HK-2 (cell line): ENCODE data around the gene TSKS.

Experiments
- DNase-seq: peaks from one replicate; pipeline ENCODE4 v3.0.0-alpha.2; 2018; ENCODE audit not compliant: unreplicated experiment

Gene TSKS

DNA sequence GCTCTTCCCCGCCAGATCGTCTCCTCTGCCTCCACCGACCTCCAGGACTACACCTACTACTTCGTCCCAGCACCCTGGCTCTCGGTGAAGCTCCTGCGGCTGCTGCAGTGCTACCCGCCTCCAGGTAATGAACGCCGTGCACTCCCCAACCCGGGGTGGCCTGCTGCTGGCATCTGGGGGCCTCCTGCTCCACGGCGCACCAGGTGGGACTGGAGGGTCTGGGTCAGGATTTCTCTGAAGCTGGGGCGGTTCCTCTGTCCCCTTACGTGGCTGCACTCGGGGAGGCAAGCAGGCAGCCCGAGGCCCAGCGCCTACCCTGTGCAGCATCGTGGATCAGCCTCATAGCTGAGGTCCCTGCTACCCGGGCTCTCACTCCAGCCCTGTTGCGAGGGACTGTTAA lies 32.5 kb upstream of the TSKS start:
- DNase-seq, result no peak

DNA sequence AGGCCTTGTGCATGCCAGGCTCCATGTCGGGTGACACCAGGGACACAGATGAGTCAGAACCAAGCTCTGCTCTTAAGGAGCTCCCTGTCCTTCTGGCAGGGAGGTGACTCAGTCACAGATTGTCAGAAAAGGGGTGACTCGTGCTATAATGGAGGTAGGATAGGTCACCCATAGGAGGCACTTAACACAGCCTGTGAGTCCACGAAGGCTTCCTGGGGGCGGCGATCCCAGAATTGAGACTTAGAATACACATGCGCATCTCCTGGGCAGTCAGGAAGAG lies 30.4 kb upstream of the TSKS start:
- peak; percentile 60 for DNase-seq

DNA sequence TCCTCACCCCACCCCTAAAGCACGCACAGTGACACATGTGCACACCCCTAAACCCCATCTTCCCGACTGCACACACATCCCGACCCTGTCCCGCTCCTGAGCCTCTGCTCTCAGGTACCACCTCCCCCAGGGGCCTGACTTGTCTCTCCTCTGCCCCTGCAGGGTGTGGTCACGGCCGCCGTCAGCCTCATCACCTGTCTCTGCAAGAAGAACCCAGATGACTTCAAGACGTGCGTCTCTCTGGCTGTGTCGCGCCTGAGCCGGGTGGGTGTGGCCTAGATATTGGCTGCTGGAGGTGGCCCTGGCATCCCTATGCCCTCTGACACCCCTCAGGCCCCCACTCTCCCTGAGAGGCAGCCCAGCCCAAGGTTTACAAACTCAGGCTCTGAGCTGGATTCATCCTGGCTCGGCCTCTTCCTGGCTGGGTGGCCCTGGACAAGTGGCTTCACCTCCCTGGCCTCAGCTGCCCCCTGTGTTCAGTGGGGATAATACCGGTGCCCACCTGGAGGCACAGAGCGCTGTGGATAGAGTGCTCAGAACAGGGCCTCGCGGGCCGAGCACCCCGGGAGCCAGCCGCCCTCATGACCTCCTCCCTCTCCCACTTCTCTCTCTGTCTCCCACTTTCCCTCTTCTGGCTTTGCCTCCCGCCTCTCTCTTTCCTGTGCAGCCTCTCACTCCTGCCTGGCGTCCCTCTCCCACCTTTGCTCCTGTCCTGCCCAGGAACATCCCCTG lies 29.9 kb upstream of the TSKS start:
- DNase-seq, result no peak

DNA sequence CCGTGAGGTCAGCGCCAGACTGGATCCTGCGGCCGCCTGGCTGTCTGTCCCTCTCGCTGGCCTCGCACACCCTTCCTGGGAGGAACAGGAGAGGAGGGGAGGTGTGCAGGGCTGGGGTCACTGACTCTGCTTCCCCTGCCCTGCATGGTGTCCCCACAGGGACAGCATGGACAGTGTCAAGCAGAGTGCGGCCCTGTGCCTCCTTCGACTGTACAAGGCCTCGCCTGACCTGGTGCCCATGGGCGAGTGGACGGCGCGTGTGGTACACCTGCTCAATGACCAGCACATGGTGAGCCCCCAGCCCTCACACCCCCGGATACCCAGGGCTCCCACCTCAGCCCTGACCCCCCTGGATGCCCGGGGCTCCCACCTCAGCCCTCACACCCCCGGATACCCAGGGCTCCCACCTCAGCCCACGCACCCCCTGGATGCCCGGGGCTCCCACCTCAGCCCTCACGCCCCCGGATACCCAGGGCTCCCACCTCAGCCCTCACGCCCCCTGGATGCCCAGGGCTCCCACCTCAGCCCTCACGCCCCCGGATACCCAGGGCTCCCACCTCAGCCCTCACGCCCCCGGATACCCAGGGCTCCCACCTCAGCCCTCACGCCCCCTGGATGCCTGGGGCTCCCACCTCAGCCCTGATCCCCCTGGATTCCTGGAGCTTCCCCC lies 28.8 kb upstream of the TSKS start:
- no peak for DNase-seq

DNA sequence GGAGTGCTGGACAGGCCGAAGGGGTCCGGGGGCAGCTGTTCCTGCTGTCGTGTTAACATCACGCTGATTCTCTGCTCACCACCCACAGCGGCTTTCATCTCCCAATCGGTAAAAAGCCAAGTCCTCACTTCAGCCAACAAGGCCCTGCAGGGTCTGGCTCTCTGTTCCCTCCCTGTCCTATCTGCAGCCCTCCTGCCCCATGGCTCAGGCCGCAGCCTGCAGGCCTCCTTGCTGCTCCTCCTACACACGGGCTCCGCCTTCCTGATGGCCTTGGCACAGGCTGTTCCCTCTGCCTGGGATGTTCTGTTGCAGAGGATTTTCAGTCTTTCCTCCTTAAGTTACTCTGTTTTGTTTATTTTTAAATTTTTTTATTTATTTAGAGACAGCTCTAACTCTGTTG lies 27.8 kb upstream of the TSKS start:
- no peak for DNase-seq

DNA sequence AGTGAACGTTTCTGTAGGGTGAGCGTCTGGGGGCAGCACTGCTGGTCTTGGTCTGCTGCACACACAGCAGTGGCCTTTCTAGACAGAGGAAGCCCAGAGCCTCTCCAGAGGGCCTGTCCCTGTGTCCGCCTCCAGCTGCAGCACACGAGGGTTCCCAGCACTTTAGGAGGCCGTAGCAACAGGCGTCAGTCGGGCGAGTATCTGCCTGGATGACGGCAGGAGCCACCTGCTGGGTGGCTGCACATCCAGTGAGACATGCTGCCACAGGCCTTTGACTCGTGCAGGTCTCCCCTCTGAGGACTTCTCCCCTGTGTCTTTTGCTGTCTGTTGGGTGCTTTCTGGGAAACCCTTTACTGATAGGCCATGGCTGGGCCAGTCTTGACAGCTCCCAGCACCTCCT lies 25.8 kb upstream of the TSKS start:
- no peak for DNase-seq

DNA sequence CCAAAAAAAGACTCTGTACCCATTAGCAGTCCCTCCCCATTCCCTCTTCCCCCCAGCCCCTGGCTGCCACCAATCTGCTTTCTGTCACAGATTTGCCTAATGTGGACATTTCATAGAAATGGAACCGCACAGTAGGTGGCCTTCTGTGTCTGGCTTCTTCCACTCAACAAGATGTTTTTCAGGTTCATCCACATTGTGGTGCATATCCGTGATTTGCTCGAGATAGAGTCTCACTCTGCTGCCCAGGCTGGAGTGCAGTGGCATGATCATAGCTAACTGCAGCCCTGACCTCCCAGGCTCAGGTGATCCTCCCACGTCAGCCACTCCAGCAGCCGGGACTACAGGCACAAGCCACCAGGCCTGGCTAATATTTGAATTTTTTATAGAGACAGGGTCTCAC lies 24.6 kb upstream of the TSKS start:
- no peak for DNase-seq

DNA sequence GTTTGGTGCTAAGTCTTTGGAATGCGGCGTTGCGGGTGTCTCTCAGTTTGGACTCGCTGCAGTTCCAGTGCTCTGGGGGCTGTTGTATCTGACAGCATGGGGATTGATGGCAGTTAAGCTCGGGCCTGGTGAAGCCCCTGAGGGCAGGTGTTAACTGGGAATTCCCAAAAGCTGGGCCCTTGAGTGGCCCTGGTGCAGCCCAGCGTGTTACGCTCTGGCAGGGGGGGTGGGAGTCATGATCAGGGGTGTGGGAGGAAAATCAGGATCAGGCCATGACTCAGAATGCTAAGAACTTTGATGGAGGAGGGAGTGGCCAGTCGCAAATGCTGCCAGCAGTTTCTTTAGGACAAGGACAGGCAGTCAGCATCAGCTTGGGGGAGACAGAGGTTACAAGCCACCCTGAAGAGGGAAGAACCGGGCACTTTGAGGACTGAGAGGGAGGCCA lies 23.3 kb upstream of the TSKS start:
- peak; percentile 38 for DNase-seq

DNA sequence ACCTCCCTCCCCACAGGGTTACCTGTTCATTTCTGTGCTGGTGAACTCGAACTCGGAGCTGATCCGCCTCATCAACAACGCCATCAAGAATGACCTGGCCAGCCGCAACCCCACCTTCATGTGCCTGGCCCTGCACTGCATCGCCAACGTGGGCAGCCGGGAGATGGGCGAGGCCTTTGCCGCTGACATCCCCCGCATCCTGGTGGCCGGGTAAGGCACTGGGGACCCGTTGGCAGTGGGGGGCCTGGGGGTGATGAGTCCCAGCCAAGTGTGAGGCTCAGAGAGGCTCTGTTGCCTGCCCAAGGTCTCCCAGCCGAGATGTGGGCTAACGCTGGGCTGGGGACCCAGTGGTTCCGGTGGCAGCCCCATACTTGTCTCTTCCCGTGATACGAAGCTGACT lies 19.4 kb upstream of the TSKS start:
- no peak for DNase-seq

DNA sequence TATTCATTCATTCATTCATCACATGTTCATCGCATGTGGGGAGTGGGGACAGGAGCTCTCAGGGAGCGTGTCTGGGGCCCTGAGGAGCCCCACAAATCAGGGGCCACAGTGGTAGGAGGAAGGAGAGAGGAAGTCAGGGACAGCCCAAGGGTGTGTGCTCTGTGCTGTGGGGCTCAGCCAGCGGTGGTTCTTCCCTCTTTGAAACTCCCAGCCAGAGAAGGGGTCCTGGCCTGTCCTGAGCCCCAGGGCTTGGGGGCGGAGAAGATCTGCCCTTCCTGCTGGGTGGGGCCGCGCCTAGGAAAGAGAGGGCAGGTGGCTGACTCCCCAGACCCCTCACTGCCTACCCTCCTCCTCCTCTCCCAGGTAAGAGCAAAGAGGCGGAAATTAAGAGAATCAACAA lies 18.3 kb upstream of the TSKS start:
- no peak for DNase-seq

DNA sequence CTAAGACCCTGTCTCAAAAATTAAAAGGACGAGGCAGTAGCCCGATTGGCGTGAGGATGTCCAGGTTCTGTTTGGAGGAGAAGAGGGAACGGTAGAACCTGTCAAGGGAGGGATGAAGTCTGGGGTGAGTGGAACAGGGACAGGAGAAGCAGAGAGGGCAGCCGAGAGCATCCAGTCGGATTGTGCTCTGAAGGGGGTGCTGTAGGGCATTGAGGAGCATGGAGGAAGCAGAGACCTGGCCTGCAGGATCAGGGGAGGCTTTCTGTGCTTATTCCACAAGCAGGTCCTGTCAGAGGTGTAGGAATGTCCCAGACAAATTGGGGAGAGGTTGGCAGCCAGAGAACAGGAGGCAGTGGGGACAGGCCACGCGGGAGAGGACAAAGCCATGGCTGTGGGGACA lies 17.8 kb upstream of the TSKS start:
- no peak for DNase-seq

DNA sequence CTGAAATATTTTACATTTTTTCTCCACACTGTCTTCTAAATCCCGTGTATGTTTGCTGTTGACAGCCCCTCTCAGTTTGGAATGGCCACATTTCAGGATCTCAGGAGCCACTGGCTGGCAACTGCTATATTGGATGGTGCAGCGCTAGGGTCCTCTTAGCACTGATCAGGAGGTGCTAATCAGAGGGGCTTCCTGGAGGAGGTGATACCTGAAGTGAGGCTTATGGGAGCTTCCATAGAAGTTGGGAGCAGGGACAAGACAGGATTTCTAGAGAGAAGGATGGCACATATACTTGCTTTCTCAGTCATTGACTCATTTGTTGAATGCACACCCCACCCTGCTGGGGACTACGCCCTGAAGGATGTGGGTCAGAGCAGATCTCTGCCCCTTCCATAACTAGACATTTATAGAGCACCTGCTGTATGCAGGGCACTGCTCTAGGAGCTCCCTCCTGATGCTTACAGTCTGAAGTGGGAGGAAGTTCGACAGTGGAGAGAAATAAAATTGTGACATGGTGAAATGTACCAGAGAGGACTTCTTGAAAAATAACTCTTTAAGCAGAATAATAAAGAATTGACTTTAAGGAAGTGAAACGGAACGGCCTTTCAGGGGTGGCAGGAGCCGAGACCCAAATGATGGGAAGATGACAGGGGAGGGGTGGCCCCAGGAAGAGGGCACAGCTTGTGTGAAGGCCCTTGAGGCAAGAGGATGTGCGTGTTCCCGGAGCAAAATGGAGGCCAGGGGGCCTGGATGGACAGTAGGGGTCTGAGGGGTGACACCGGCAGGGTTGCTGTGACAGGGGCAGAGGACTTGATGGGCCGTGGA lies 16.8 kb upstream of the TSKS start:
- no peak for DNase-seq

DNA sequence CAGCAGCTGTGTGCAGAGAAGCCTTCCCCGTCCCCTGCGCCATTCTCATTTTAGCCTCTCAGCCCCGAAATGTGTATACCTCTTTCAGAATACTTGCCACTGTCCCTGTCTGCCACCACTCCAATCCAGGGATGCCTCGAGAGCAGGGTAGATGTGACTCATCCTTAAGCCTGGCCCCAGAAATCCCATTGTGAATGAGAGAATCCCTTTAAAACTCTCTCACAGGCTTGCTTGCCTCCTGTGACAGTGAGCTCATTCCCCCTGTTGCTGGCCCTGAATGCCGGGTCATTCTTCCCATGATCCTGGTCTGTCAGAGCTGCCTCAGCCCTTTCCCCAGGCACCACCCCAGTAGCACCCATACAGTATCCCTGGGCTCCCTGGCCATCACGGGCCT lies 13.3 kb upstream of the TSKS start:
- DNase-seq, result no peak

DNA sequence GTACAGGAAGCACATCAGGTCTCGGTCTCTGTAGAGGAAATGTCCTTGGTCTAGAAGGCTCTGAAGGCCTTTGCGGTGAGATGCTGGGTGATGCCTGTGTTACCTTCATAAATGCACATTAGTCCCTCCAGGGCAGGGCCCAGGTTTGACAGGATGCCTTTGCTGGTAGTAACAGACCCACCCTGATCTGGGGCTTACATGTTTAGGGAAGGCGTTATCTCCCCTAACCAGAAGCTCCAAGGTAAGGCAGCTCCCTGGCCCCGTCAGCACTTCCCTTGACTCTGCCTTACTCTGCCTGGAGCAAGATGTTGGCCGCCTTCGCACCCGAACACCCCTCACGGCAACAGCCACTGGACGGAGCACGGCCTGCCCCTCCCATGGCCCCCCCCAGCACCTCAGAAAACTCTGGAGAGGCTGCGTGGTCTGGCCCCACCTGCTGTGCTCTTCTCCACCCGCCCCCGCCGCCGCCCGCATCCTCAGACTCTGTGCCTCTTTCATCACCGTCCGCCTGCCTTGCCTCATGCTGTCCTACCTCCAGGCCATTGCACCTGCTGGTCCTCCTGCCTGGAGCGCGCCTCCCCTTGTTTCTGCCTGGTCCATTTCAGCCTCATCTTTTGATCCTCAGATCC lies 12.8 kb upstream of the TSKS start:
- DNase-seq, result no peak

DNA sequence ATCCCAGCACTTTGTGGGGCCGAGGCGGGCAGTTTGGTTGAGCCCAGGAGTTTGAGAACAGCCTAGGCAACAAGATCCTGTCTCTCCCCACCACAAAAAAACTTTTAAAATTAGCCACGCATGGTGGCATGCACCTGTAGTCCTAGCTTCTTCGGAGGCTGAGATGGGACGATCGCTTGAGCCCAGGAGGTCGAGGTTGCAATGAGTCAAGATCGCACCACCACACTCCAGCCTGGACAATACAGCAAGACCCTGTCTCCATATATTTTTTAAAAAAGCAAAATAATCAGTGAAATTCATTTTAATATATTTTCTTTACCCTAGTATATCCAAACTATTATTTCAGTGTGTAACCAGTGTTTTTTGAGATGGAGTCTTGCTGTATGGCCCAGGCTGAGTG lies 11.9 kb upstream of the TSKS start:
- DNase-seq, result no peak

DNA sequence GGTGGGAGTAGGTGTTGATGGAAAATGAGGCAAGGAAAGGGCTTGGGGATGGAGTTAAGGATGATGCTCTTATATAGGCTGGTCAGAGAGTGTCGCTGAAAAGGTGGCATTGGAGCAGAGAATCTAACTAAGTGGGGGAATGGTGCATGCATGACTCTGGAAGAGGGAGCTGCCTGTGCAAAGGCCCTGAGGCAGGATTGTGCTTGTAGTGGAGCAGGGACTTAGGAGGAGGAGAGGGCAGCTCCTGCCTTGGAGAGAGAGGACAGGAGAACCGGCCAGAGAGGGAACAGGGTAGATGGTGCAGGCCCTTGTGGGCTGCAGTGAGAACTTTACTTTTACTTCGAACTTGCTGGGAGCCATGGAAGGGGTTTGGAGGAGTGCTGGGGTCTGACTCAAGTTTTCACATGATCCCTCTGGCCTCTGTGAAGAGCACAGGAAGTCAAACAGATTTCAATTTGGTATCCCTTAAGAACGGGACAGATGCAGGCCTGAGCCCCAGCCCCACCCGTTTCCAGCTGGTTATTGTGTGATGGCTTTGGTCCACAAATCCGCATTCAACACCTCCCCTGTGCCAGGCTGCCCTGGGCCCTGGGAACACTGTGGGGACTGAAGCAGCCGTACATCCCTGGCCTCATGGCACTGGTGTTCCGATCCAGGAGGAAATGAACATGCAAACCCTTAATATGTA lies 10.7 kb upstream of the TSKS start:
- DNase-seq, result no peak

DNA sequence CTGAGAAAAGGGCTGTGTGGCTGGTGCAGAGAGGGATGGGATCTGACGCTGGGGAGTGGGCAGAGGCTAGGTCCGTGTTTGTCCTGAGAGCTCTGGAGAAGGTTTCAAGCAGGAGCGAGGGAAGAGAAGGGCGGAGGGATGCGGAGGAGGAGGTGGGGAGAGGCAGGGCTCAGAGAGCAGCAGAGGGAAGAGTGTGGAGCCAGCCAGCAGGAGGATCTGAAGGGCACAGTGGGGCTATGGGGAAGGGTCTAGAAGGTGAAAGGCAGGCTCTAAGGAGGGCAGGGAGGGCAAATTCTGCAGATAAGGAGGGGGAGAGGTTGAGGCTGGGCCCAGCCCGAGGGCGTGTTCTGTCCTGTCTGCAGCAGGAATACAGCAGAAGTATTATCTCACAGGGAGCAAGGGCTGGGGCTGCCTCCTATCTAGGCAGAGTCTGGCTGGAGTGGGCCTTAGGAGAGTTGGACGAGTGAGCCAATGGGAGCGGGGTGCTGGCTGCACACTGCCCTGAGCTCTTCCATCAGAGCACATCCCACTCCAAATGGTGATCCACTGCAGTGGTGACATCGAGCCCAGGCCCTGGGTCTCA lies 9.8 kb upstream of the TSKS start:
- no peak for DNase-seq

DNA sequence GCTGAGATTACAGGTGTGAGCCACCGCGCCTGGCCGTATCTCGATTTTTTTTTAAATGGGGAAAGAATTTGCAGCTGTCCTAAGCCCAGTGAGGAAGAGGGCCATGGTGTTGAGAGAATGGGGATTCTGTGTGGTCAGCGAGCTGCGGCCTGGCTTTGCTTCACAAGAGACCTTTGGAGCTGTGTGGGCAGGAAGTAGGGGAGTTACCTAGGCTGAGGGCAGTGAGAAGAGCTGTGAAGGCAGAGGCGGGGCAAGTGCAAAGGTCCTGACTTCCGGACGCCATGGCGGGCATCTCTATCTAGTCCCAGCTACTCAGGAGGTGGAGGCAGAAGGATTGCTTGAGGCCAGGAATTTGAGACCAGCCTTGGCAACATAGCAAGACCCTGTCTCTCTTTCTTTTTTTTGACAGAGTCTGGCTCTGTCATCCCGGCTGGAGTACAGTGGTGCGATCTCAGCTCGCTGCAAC lies 8.6 kb upstream of the TSKS start:
- no peak for DNase-seq

DNA sequence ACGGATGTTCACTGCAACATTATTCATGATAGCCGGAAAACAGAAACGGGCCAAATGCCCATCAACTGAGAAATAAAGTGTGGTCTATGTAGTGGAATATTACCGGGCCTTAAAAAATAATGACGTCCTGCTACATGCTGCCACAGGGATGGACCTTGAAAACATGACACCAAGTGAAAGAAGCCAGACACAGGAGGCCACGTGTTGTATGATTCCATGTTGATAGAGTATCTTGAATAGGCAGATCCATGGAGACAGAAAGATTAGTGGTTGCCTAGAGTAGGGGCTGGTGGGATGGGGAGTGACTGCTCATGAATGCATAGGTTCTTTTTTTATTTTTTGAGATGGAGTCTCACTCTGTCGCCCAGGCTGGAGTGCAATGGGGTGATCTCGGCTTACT lies 7.4 kb upstream of the TSKS start:
- no peak for DNase-seq

DNA sequence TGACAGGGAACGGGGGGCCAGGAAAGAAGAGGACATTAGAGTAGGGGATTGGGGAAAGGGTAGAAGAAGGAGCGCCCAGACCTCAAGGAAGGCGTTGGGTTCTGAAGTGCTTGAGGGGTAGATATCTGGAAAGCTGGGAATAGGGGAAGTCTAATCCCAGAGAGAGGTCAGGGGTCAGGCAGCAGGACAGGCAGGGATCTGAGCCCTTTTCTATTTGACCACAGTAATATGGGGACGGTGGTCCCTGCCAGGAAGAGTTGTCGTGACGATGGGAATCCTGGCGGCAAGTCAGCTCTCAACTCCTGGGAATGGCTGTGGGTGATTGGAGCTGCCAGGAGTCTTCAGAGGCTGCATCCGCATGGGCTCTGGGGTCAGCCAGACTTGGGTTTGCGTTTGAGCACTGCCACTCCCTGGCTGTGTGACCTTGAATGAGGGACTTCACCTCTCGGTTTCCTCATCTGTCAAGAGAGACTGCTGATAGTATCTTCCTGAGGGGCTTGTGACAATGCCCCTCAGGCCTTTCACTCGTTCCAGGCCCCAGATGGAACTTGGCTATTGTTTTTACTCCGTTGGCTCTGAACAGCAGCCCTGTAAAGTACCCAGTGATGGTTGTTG lies 5.0 kb upstream of the TSKS start:
- DNase-seq, result no peak

DNA sequence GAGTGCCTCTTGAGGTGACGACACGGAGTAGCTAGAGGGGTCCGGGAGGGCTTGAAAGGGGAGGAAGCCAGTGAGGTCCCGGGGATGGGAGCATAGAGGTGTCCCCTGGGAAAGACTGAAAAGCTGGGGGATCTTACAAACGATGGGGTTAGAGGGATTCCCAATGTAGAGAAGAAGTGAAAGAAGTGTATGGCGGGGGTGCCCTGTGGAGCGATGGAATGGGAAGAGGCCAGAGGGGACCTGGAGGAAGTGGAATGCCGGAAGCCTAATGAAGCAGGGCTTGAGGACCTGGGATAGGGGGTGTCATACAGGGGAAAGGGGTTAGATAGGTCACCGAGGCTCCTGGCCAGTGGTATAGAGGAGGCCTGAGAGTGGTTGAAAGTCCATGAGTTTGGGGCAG lies 4.3 kb upstream of the TSKS start:
- DNase-seq, result peak; percentile 26
